Measurements from ENCODE around the gene FLT4. TPM values are rescaled to one million over a fixed set of nuclear protein-coding genes. Genes with fewer than 3 reads are reported as not detected.

Gene FLT4
- total and polyA plus RNA-seq, 8 donors, result 0.93 to 9.5 (median 3.1) TPM

DNA sequence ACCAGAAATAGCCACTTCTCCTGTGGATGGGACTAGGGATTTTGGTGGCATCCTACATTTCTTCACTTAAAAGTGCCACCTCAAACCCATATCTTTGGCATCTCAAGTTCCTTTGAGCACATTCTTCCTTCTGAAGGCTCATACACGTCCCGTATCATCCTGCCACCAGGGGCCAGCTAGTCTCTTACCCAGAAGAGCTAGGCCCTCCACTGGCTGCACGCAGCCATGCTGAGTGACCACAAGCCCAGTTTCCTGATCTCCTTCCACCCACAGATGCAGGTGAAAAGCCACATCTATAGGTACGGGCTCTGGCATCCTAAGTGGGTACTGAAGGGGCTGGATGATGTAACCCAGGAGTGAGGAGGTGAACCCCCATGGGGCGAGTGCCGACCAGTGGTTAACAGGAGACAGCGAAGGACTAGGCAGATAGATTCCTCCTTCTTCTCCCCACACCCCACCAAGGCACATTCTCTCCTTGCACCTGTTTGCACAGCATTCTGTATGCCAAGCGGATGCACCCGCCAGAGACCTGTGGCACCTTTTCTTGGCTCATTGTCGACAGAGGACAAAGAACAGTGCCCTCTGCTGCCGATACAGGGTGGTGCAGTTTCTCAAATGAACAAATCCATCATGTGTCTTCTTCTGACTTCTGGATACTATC is 43.7 kb downstream of the FLT4 start:
- H3K4me3 ChIP-seq, result no peak overlapping the region
- DNase-seq, result peak; percentile 69 to 74
- no peaks in the 10 kb centered on the region for H3K9me3 ChIP-seq
- peaks cover 0 to 5% (median 0%) of the 10 kb centered on the region in 3 donors for H3K27me3 ChIP-seq
- intact Hi-C loops (cut with DNase I; ENCODE audit: low total_unique reads), result no loop called here
- H3K4me1 ChIP-seq, result no peaks in the 10 kb centered on the region
- 45 to 51% (median 49%) methylated on average over 11 of the region's 11 CpGs for WGBS, 5 donors
- H3K27ac ChIP-seq, result no peak overlapping the region
- no peak for TF ChIP-seq POLR2A (IDR thresholded peaks at IDR 0.05)
- TF ChIP-seq, protein P1, sequence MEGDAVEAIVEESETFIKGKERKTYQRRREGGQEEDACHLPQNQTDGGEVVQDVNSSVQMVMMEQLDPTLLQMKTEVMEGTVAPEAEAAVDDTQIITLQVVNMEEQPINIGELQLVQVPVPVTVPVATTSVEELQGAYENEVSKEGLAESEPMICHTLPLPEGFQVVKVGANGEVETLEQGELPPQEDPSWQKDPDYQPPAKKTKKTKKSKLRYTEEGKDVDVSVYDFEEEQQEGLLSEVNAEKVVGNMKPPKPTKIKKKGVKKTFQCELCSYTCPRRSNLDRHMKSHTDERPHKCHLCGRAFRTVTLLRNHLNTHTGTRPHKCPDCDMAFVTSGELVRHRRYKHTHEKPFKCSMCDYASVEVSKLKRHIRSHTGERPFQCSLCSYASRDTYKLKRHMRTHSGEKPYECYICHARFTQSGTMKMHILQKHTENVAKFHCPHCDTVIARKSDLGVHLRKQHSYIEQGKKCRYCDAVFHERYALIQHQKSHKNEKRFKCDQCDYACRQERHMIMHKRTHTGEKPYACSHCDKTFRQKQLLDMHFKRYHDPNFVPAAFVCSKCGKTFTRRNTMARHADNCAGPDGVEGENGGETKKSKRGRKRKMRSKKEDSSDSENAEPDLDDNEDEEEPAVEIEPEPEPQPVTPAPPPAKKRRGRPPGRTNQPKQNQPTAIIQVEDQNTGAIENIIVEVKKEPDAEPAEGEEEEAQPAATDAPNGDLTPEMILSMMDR (IDR thresholded peaks at IDR 0.05), result peak in 4 of 7 experiments; percentile 45 to 65 (median 56)
- no peaks in the 10 kb centered on the region for H3K36me3 ChIP-seq

DNA sequence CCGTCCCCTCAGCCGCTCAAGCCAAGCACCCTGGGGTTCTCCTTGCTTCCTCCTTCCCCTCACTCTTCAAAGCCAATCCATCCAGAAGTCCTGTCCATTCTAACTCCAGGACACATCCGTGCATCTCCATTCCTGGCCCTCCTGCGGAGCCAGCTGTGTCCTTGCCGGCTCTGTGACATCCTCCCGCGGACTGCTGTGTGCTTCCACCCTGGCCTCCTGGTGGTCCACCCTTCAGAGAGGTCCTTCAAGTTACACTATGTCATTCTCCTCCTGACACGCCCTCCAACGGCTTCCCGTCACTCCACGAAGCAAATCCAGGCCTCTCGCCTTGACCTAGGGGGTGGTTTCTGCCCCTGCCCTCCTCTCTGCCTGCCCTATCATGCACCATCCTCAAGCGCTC is 45.1 kb downstream of the FLT4 start:
- no peak for DNase-seq

DNA sequence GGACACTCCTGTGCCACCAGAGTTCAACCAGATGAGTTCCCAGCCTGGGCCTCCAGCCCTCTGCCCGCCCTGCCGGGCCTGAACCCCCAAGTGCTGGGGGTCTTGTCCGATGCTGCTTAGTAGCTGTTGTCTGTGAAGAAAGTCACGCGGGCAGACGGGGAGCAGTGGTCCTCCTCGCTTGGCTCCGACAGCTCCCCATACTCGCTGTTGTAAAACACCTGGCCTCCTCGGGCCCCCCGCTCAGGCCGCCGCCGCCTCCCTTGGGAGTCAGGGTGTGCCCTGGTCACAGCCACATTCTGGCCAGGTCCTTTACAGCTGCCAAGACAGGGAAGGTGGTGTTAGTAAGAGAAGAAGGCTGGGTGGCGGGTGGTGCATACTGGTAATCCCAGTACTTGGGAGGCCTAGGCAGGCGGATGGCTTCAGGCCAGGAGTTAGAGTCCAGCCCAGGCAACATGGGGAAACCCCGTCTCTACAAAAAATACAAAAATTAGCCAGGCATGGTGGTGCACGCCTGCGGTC is 46.3 kb downstream of the FLT4 start:
- Histone ChIP-seq H3K9me3 (no peaks in the 10 kb centered on the region), H3K27ac (no peak overlapping the region), H3K4me1 (no peaks in the 10 kb centered on the region), H3K4me3 (no peak overlapping the region), H3K36me3 (no peaks in the 10 kb centered on the region), H3K27me3 (peaks cover 0 to 2% (median 0%) of the 10 kb centered on the region in 3 donors)
- 89 to 95% (median 91%) methylated on average over 8 to 19 of the region's 19 CpGs for WGBS, 5 donors
- intact Hi-C loops (cut with DNase I; ENCODE audit: low total_unique reads), result no loop called here
- DNase-seq, result no peak
- TF ChIP-seq, protein P1 (IDR thresholded peaks at IDR 0.05), result no peak
- TF ChIP-seq POLR2A (IDR thresholded peaks at IDR 0.05) (no peak), EP300 (IDR thresholded peaks at IDR 0.05) (no peak), POLR2AphosphoS5 (IDR thresholded peaks at IDR 0.05) (no peak)

More for the DNA sequence above, 45.1 kb downstream of the FLT4 start:
- TF ChIP-seq POLR2A (IDR thresholded peaks at IDR 0.05) (no peak), POLR2AphosphoS5 (IDR thresholded peaks at IDR 0.05) (no peak), EP300 (IDR thresholded peaks at IDR 0.05) (no peak)
- TF ChIP-seq, protein P1 (IDR thresholded peaks at IDR 0.05), result no peak
- H3K4me1 ChIP-seq, result no peaks in the 10 kb centered on the region
- no peak overlapping the region for H3K27ac ChIP-seq
- intact Hi-C loops (cut with DNase I; ENCODE audit: low total_unique reads), result no loop called here
- no peaks in the 10 kb centered on the region for H3K27me3 ChIP-seq
- no peaks in the 10 kb centered on the region for H3K9me3 ChIP-seq
- 78 to 83% (median 80%) methylated on average over 13 of the region's 13 CpGs for WGBS, 5 donors
- no peak overlapping the region for H3K4me3 ChIP-seq
- H3K36me3 ChIP-seq, result no peaks in the 10 kb centered on the region

DNA sequence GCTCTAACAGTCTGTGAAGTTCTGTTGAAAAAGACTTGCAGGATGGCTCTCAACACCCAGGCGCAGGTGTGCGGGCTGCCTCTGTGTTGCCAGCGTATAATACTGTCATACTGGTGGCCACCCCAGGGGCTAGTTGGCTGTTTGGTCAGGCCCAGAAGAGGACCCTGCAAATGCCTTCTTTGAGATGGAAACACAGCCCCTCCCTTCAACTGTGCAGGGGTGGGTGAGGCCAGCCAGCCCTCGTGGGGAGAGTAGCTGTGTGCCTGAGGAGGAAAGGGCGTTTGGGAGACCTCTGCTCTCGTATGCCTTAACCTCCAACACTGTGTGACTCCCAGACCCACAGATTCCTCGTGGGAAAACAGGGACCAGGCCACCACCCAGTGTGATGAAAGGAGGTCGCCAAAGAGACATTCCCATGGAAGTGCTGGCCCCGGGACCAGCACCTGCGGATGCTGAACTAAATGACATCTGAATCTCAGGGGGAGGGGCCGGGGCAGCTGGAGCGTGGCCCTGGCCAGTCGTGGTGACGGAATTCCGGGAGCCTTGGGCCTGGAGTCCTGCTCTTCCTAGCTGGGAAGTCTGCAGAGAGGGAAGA is 46.8 kb downstream of the FLT4 start:
- no peak for TF ChIP-seq POLR2AphosphoS5 (IDR thresholded peaks at IDR 0.05)
- no peak for TF ChIP-seq POLR2A (IDR thresholded peaks at IDR 0.05)
- no peaks in the 10 kb centered on the region for H3K36me3 ChIP-seq
- H3K9me3 ChIP-seq, result no peaks in the 10 kb centered on the region
- no peak overlapping the region for H3K27ac ChIP-seq
- 61 to 74% (median 72%) methylated on average over 14 to 15 of the region's 15 CpGs for WGBS, 5 donors
- peaks cover 0 to 7% (median 0%) of the 10 kb centered on the region in 3 donors for H3K27me3 ChIP-seq
- no peak for DNase-seq
- H3K4me1 ChIP-seq, result no peaks in the 10 kb centered on the region
- no peak overlapping the region for H3K4me3 ChIP-seq
- intact Hi-C loops (cut with DNase I; ENCODE audit: low total_unique reads), result no loop called here
